Hepatocyte (in vitro differentiated cells): Measurements from ENCODE around the gene JADE1.

Experiments used
- EZH2 ChIP-seq: fragments of 200-600 bp; sonication (generic); IDR thresholded peaks from 2 replicates; pipeline ENCODE4 v1.6.1; 2016; ENCODE audit warnings: antibody characterized with exemption, mild to moderate bottlenecking, borderline replicate concordance
- TF ChIP-seq, protein P1 (sequence below): fragments of 200-600 bp; sonication (generic); IDR thresholded peaks from 2 replicates; pipeline ENCODE4 v1.5.1; 2016; ENCODE audit warnings: antibody characterized with exemption, mild to moderate bottlenecking; ENCODE audit not compliant: poor library complexity

DNA sequence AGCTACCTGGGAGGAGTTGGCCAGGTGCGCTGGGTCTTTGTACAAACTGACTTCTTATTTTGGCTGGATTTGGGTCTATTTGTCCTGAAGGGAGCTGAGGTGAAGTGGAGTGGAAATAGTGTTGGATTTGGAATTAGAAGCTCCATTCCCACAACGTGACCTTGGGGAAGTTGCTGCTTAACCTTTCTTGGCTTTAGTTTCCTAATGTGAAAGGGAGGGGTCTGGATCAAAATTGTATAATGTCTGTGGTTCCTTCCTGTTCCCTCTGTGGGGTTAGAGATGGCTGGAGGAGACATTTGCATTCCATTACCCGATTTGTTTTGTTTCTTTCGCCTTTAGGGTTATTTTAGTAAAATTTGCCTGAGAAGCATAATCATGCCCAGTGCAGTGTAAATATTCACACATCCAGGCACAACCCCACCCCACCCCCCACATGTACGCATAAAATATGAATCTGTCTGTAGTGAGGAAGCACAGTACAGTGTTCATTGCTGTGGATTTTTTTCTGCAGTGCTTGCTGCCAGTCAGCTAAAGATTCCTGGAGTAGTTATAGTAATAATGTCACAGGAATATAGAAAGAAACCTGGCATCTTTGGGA is 21.5 kb downstream of the JADE1 start:
- TF ChIP-seq, protein P1, sequence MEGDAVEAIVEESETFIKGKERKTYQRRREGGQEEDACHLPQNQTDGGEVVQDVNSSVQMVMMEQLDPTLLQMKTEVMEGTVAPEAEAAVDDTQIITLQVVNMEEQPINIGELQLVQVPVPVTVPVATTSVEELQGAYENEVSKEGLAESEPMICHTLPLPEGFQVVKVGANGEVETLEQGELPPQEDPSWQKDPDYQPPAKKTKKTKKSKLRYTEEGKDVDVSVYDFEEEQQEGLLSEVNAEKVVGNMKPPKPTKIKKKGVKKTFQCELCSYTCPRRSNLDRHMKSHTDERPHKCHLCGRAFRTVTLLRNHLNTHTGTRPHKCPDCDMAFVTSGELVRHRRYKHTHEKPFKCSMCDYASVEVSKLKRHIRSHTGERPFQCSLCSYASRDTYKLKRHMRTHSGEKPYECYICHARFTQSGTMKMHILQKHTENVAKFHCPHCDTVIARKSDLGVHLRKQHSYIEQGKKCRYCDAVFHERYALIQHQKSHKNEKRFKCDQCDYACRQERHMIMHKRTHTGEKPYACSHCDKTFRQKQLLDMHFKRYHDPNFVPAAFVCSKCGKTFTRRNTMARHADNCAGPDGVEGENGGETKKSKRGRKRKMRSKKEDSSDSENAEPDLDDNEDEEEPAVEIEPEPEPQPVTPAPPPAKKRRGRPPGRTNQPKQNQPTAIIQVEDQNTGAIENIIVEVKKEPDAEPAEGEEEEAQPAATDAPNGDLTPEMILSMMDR, result no peak
- no peak for TF ChIP-seq EZH2
